PFSK-1 (cell line): ENCODE data around the gene MSI2.

Experiments
- POLR2AphosphoS5 ChIP-seq: IDR thresholded peaks from 2 replicates; pipeline ENCODE4 v1.6.1; 2012; ENCODE audit warnings: low read depth, mild to moderate bottlenecking, control low read depth, low read length, moderate library complexity
- REST ChIP-seq, 2 experiments: IDR thresholded peaks; 2 replicates each; pipeline versions ENCODE4 v1.6.1 to v1.8.0; 2011 to 2012; ENCODE audit warnings: low read depth in 2 of 2, low read length in 2 of 2, control low read depth in 1 of 2, inconsistent platforms in 1 of 2, mild to moderate bottlenecking in 1 of 2, moderate library complexity in 1 of 2; ENCODE audit not compliant: insufficient read depth in 1 of 2

GRCh38 chr17:57319806-57320205, 63.5 kb downstream of the MSI2 start:
- TF ChIP-seq POLR2AphosphoS5: no peak
- TF ChIP-seq REST (IDR thresholded peaks at IDR 0.05; ENCODE audit: insufficient read depth in 1 of 2, low read depth in 2 of 2, low read length in 2 of 2): no peak
